Measurements from ENCODE around the gene TCF19.

GRCh38 chr6:31208506-31208905 lies 50.1 kb downstream of the TCF19 start:
- TF ChIP-seq POLR2A (IDR thresholded peaks at IDR 0.05) (no peak), CTCF (IDR thresholded peaks at IDR 0.05) (no peak), POLR2AphosphoS5 (IDR thresholded peaks at IDR 0.05) (no peak)
